ENCODE data around the gene TRAPPC10. TPM values are rescaled to one million over a fixed set of nuclear protein-coding genes. Genes with fewer than 3 reads are reported as not detected.

Gene TRAPPC10
- total RNA-seq, 2 donors from 2014 or later, result 14.4 to 38.9 TPM

GRCh38 chr21:44067011-44067839 is 55.1 kb downstream of the TRAPPC10 start:
- no peak for DNase-seq (ENCODE audit: low spot score)
- Histone ChIP-seq H3K27ac (no peak overlapping the region), H3K4me3 (no peak overlapping the region), H3K27me3 (replicated peaks; ENCODE audit: insufficient read depth) (no peaks in the 10 kb centered on the region), H3K36me3 (peaks cover 0 to 2% of the 10 kb centered on the region in 2 donors), H3K9me3 (no peaks in the 10 kb centered on the region), H3K4me1 (replicated peaks) (no peaks in the 10 kb centered on the region)
- 75% methylated on average over 15 of the region's 15 CpGs for WGBS
- intact Hi-C loops (cut with DNase I), result no loop called here
- TF ChIP-seq, protein P1, sequence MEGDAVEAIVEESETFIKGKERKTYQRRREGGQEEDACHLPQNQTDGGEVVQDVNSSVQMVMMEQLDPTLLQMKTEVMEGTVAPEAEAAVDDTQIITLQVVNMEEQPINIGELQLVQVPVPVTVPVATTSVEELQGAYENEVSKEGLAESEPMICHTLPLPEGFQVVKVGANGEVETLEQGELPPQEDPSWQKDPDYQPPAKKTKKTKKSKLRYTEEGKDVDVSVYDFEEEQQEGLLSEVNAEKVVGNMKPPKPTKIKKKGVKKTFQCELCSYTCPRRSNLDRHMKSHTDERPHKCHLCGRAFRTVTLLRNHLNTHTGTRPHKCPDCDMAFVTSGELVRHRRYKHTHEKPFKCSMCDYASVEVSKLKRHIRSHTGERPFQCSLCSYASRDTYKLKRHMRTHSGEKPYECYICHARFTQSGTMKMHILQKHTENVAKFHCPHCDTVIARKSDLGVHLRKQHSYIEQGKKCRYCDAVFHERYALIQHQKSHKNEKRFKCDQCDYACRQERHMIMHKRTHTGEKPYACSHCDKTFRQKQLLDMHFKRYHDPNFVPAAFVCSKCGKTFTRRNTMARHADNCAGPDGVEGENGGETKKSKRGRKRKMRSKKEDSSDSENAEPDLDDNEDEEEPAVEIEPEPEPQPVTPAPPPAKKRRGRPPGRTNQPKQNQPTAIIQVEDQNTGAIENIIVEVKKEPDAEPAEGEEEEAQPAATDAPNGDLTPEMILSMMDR (IDR thresholded peaks at IDR 0.05), result no peak

GRCh38 chr21:44070391-44070790 is 58.3 kb downstream of the TRAPPC10 start:
- H3K4me1 ChIP-seq (replicated peaks), result no peaks in the 10 kb centered on the region
- peaks cover 0 to 2% of the 10 kb centered on the region in 2 donors for H3K36me3 ChIP-seq
- no peak overlapping the region for H3K27ac ChIP-seq
- TF ChIP-seq POLR2A (IDR thresholded peaks at IDR 0.05) (no peak), POLR2AphosphoS5 (IDR thresholded peaks at IDR 0.05) (no peak)
- TF ChIP-seq, protein P1 (IDR thresholded peaks at IDR 0.05), result no peak
- WGBS, result 91% methylated on average over 7 of the region's 7 CpGs
- H3K4me3 ChIP-seq, result no peak overlapping the region
- H3K27me3 ChIP-seq (replicated peaks; ENCODE audit: insufficient read depth), result no peaks in the 10 kb centered on the region
- H3K9me3 ChIP-seq, result no peaks in the 10 kb centered on the region
- intact Hi-C loops (cut with DNase I), result no loop called here
- no peak for DNase-seq (ENCODE audit: low spot score)

DNA sequence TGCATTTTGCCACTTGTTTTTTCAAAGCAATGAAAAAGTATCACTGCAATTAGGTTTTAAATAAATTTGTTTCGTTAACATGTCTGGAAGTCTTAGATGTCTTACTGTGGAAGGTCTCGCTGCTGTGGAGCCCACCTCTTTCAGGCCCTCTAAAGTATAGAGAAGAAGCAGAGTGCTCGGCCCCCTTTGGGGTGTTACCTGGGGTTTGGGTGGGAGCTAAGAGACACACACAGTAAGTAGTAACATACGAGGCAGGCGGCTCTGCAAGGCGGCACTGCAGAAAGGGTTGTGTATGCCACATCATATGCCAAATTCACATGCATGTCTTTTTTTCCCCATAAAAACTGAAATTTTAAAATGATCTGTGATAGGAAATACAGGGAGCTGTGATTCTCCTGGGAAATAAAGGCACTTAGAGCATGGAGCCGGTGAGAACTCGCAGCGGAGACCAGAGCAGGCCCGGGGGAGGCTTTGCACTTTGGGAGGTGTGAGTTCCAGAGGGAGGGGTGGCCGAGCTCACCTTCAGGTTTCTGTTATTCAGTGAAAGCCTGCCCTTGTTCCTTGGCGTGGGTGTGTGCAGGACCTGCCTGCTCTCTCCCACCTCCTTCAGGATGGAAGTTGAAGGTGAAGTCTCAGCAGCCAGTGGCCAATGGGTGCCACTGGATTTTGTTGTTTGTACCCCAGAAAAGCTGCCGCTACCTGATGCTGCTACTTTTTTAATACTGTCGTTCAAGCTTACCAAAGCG is 59.4 kb downstream of the TRAPPC10 start:
- WGBS, result 88% methylated on average over 15 of the region's 15 CpGs
- no peak for TF ChIP-seq POLR2AphosphoS5 (IDR thresholded peaks at IDR 0.05)
- TF ChIP-seq, protein P1 (IDR thresholded peaks at IDR 0.05), result no peak
- TF ChIP-seq POLR2A (IDR thresholded peaks at IDR 0.05), result no peak
- Histone ChIP-seq H3K27me3 (replicated peaks; ENCODE audit: insufficient read depth) (no peaks in the 10 kb centered on the region), H3K9me3 (no peaks in the 10 kb centered on the region), H3K4me3 (no peak overlapping the region), H3K4me1 (replicated peaks) (no peaks in the 10 kb centered on the region), H3K36me3 (peaks cover 0 to 2% of the 10 kb centered on the region in 2 donors), H3K27ac (no peak overlapping the region)
- intact Hi-C loops (cut with DNase I), result no loop called here
- no peak for DNase-seq (ENCODE audit: low spot score)

GRCh38 chr21:44072111-44072510 is 60.0 kb downstream of the TRAPPC10 start:
- no peak overlapping the region for H3K4me3 ChIP-seq
- DNase-seq (ENCODE audit: low spot score), result no peak
- H3K9me3 ChIP-seq, result no peaks in the 10 kb centered on the region
- H3K36me3 ChIP-seq, result peaks cover 0 to 2% of the 10 kb centered on the region in 2 donors
- H3K27ac ChIP-seq, result no peak overlapping the region
- no peak for TF ChIP-seq POLR2AphosphoS5 (IDR thresholded peaks at IDR 0.05)
- TF ChIP-seq, protein P1 (IDR thresholded peaks at IDR 0.05), result no peak
- WGBS, result 92% methylated on average over 15 of the region's 15 CpGs
- no peaks in the 10 kb centered on the region for H3K27me3 ChIP-seq (replicated peaks; ENCODE audit: insufficient read depth)
- intact Hi-C loops (cut with DNase I), result no loop called here
- H3K4me1 ChIP-seq (replicated peaks), result no peaks in the 10 kb centered on the region
